Putamen (tissue), 1 donor: ENCODE measurements around the gene RPL13A.

Source experiments
- DNase-seq: peaks from one replicate; pipeline ENCODE4 v3.0.0-alpha.2; 2016; ENCODE audit warnings: low spot score

RPL13A gene

DNA sequence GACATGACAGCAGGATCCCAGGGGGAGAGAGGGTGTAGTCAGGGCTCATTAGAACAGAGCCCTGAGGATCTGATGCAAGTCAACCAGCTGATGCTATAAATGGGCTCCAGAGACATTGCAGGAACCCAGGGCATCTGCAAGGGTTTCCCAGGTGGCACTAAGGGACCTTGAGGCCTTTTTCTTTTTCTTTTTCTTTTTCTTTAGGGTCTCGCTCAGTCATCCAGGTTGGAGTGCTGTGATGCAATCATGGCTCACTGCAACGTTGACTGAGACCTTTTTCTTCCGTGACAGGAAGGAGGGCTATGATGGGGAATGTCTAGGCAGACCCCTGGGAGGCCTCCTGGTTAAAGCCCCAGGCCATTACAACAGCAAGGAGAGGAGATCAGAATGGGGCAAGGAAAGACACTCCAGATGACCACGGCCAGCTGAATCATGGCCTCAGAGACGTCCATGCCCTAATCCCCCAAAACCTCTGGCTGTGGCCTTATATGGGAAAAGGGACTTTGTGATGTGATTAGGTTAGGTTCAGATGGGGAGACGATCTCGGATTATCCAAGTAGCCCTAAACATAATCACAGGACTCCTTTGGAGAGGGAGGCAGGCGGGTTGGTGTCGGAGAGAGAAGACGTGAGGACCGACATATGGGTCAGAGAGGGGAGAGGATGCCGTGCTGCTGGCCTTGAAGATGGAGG is 20.5 kb downstream of the RPL13A start:
- no peak for DNase-seq

DNA sequence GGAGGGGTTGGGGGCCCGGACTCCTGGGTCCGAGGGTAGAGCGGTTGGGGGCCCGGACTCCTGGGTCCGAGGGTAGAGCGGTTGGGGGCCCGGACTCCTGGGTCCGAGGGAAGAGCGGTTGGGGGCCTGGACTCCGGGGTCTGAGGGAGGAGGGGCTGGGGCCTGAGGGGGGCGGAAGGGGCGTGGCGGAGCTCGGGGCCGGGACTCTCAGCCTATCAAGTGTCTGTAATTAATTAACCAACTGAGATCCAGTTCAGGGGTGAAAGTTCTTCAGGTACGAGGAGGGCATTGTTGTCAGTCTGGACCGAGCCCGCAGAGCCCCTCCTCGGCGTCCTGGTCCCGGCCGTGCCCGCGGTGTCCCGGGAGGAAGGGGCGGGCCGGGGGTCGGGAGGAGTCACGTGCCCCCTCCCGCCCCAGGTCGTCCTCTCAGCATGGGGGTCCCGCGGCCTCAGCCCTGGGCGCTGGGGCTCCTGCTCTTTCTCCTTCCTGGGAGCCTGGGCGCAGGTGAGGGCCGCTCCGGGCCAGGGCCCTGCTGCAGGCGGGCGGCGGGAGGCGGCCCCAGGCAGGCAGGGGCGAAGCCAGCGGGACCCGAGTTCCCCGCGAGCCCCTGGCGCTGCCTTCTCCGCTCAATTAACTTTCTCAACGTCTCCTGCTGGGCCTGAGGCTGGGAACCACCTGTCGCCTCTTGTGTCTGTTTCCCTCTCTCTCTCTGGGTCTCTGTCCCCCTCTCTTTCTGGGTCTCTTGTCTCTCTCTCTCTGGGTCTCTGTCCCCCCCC is 25.8 kb downstream of the RPL13A start:
- DNase-seq: no peak

DNA sequence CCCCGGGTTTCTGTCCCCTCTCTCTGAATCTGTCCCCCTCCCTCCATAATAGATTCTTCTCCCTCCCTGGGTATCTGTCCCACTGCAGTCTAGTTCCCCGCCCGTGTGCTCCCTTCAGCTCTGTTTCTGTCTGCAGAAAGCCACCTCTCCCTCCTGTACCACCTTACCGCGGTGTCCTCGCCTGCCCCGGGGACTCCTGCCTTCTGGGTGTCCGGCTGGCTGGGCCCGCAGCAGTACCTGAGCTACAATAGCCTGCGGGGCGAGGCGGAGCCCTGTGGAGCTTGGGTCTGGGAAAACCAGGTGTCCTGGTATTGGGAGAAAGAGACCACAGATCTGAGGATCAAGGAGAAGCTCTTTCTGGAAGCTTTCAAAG is 26.3 kb downstream of the RPL13A start:
- no peak for DNase-seq

DNA sequence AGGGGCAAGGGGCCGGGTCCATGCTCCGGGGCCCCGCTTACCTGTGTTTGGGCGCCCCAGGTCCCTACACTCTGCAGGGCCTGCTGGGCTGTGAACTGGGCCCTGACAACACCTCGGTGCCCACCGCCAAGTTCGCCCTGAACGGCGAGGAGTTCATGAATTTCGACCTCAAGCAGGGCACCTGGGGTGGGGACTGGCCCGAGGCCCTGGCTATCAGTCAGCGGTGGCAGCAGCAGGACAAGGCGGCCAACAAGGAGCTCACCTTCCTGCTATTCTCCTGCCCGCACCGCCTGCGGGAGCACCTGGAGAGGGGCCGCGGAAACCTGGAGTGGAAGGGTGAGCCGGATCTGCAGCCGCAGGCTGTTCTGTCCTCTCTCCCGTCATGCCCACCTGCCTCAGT is 26.7 kb downstream of the RPL13A start:
- DNase-seq: no peak

DNA sequence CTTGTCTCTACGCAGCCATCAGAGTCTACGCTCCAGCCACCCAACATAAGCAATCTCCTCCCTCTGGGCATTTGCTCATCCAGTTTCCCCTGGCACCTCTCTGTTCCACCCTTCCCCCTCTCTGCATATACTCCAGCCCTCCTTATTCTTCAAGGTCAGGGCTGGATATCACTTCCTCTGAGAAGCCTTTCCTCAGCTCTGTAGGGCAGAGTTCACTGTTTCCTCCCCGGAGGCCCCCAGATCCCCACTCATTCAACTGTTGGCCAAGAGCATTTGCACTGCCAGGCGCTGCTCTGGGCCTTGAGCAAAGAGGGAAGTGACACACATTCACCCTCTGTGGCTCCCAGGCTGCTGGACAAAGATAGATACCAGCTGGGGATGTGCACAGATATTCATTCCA is 28.4 kb downstream of the RPL13A start:
- no peak for DNase-seq

DNA sequence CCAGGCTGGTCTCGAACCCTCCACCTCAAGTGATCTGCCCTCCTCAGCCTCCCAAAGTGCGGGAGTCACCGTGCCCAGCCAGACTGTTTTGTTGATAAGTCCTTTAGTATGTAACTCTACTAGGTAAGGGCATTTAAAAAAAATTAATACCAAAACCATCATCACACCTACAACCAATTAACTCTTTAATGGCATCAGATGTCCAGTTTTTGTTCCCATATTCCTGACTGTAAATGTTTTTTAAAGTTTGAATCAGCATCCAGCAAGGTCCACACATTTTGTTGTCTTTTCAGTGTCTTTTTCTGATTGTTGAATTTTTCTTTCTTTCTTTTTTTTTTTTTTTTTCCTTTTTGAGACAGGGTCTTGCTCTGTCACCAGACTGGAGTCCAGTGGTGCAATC is 30.6 kb downstream of the RPL13A start:
- no peak for DNase-seq

DNA sequence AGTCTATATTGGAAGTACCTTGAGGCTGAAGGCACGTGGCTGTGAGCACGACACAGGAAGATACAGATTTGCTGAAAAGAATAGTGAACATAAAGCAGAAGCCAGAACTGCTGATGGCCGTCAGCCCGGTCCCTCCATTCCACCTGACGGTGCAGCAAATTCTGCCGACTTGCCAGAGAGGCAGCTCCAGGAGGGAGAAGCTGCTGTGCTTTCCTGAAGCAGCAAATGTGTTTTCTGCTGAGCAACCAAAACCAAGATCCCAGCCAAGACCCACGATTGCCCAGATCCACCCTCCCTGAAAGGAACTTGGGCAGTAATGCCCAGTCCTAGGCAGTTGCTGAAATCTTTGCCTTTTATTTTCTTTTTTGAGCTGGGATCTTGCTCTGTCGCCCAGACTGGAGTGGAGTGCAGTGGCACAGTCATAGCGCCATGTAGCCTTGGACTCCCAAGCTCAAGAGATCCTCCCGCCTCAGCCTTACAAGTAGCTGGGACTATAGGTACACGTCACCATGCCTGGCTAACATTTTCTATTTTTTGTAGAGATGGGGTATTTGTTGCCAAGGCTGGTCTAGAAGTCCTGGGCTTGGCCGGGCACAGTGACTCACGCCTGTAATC is 33.4 kb downstream of the RPL13A start:
- no peak for DNase-seq

DNA sequence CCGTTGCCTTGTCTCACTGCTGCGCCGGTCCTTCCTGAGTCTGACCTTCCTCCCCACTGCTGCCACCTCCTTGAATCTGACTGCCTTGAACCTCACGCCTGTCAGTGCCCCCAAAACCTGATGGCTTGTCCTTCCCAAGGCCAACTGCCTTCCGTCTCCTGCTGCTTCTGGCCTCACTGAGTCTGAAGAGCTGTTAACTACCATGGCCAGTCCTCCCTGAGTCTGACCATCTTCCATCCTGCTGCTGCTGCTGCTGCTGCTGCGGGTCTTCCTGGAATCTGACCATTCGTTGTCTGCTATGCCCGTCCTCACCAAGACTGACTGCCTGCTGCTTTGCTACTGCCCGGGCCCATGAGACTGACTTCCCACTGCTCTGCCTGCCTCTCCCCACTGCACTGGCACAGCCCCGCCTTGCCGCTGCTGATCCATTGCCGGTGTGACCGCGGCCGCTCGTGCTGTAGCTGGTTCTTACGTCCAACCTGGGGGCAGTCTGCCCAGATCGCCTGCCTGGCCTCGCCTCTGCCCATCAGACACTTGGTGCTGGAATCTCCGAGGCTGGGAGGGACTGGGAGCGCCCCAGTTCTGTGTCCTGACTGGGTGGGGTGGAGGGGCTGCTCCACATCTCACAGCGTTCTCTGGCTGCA is 37.5 kb downstream of the RPL13A start:
- no peak for DNase-seq

DNA sequence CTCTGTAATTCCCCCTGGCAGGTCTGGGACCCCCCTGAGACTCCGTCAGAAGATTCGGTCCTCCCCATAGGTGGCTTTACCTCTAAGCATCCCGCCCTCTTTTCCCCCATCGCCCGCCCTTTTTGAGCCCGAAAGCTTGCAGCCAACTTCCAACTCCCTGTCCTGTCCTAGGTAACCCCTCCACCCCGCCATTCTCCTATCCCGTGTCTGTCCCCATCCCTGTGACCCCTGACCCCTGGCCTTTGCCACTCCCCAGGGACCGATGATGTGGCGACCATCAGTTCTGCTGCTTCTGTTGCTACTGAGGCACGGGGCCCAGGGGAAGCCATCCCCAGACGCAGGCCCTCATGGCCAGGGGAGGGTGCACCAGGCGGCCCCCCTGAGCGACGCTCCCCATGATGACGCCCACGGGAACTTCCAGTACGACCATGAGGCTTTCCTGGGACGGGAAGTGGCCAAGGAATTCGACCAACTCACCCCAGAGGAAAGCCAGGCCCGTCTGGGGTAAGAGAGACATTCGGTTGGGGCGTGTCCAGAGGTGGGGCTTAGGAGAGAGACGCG is 40.9 kb downstream of the RPL13A start:
- no peak for DNase-seq

DNA sequence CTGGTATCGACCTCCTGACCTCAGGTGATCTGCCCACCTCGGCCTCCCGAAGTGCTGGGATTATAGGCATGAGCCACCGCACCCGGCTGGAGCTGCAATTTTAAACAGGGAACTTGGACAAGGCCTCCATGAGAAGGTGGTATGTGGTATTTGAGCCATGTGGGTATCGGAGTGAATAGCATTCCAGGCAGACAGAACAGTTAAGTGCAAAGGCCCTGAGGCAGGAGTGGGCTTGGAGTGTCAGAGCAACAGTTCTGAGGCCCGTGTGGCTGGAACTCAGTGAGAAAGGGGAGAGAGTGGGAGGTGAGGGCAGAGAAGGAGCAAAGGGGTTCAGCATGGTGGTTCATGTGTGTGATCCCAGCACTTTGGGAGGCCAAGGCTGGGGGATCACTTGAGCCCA is 43.3 kb downstream of the RPL13A start:
- DNase-seq: no peak

DNA sequence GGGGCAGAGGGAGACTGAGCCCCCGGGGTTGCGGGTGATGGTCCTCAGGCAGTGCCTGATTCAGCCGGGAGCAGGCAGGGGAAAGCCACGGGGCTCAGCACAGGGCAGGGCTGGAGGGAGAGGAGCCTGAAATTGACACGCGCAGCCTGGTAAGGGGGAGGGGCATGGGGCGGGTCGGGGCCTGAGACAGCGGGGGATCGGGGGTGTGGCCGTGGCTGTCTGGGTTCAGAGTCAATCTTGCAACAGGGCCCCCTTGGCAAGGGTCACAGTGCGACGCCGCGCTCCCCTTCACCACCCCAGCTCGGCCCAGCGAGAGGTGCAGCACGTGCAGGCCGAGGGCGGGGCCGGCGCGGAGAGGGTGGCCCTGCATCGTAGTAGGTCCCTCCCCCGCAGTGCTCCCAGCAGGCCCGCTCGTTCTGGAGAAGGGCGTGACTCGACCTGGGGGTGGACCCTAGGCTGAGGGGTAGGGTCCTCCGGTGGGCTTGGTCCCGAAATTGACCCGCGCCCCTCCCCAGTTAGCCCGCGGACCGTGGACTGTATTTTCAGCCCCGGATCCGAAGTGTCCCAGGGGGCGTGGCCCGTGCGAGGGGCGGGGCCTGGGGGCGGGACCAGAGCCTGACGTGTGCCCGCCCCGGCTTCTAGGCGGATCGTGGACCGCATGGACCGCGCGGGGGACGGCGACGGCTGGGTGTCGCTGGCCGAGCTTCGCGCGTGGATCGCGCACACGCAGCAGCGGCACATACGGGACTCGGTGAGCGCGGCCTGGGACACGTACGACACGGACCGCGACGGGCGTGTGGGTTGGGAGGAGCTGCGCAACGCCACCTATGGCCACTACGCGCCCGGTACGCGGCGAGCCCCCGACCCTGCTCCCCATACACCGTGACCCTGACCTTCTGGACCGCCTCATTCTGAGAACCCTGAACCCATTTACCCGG is 46.4 kb downstream of the RPL13A start:
- no peak for DNase-seq

DNA sequence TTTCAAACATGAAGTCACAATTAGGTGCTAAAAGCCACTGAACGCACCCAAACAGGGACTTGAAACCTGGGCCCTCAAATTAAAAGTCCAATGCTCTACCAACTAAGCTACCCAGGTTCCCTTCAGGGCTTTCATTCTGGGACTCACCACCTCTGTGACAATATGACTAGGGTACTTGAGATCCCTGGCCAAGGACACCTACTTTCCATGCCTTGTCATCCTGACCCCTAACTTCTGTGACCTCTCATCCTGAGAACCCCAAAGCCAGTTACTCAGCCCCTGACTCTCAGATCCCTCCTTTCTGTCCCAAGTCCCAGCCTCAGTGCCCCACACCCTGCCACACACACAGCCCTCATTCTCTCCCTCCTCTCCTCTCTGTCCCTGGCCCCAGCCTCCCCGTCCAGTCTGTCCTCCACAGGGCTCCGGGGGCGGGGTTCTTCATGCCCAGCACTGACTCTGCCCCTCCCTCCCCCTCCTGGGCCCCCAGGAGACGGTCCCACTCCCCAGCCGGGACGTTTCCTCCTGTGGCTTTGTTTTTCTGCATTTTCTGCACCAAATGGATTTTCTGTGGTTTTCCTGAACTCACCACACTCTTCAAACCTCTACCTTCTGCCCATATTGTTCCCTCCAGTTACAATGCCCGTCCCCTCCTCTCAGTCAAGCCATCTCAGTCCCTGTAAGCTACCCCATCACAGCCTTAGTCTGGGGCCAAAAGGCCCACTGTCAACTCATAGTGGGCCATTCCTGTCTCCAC is 47.4 kb downstream of the RPL13A start:
- no peak for DNase-seq

DNA sequence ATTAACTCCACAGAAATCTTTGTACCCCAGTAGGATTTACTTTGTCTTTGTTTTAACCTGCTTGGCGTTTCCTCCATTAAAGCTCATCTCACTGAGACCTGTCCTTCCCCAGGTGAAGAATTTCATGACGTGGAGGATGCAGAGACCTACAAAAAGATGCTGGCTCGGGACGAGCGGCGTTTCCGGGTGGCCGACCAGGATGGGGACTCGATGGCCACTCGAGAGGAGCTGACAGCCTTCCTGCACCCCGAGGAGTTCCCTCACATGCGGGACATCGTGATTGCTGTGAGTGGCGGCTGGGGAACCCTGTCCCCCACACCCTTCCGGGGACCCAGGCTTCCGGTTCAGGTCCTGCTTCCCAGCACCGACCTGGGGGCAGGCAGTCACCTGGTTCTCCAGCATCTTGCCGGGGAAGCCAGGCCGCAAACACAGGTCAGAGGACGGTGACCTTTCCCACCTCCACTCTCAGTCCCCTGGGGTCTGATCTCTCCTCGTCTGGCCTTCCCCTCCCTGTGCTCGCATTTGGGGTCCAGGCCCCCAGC is 49.6 kb downstream of the RPL13A start:
- DNase-seq: no peak

DNA sequence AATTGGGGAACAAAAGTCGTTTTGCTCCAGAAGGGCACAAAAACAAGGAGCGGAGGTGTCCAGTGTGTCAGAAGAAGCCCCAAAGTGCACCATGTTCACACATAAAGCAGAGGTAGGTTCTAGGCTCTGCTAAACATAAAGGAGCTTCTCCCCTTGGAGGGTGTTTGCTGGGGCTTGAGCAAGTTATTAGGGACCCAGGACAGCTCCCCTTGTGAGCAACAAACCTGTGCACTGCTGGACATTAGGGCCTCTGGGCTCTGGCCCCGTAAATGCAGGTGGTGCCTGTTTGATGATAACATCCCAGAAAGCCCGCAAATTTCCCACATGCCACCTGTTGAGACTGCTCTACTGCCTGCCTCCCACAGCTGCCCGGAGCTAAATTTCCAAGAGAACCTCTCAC is 51.2 kb downstream of the RPL13A start:
- no peak for DNase-seq

DNA sequence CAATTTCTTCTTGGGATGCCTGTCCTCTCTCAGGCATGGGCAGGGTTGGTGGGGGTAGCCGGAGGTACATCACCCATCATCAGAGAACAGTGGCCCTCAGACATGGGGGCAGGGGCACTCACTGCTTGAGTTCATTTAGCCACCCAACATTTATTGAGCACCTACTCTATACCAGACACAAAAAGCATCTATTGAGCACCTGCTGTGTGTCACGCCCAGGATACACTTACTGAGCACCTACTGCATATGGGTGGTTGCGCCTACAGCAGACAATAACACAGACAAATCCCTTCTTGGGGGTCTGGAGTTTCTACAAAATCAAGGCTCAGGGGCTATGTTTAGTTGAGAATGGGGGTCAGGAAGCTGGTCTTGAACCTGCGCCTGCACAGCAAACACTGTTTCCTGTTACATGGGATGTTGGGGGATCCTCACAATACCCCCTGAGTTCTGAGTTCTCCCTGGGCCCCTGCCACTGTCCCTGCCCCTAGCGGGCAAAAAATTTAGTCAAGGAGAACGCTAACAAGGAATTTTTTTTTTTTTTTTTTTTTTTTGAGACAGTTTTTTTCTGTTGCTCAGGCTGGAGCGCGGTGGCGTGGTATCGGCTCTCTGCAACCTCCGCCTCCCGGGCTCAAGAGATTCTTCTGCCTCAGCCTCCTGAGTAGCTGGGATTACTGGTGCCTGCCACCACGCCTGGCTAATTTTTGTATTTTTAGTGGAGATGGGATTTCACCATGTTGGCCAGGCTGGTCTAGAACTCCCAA is 52.0 kb downstream of the RPL13A start:
- no peak for DNase-seq
